Panc1 (cell line): ENCODE results near the gene FBLIM1. TPM values are rescaled to one million over a fixed set of nuclear protein-coding genes. Genes with fewer than 3 reads are reported as not detected.
A peak's percentile ranks its signal among the peaks of the same experiment; 100 is the strongest.

Experiments
- ATAC-seq: fragments of 200-7000 bp; cut with Tn5 transposase; 2 replicates; pipeline ENCODE4 v1.9.1; 2020; ENCODE audit warnings: mild to moderate bottlenecking, moderate library complexity
- BruUV-seq: library from RNA; stranded (reverse); fragments of 400-500 nt; replicated peaks from 2 replicates; lab custom pipeline; 2021; lab: Mats Ljungman, UMichigan
- CTCF ChIA-PET: fragments of 300-600 bp; sonication (Branson Sonifier 250); formaldehyde crosslinking; loops from one replicate; lab custom pipeline; 2022; ENCODE audit warnings: antibody characterized with exemption; lab: Charles Lee
- POLR2A ChIA-PET: fragments of 300-600 bp; sonication (Branson Sonifier 250); formaldehyde crosslinking; loops from one replicate; lab custom pipeline; 2022; ENCODE audit warnings: antibody characterized with exemption; lab: Charles Lee
- DNase-seq: peaks from one replicate; pipeline ENCODE4 v3.0.0-alpha.2; 2010; ENCODE audit warnings: low read depth, low spot score
- H3K27ac ChIP-seq: 2 replicates; pipeline ENCODE4 v1.5.1; 2011; ENCODE audit warnings: mild to moderate bottlenecking, low read length, inconsistent platforms
- H3K27me3 ChIP-seq: fragments of 200-500 bp; sonication (Bioruptor generic); 2 replicates; pipeline ENCODE4 v1.6.0; 2014; ENCODE audit warnings: low read length, inconsistent platforms; ENCODE audit not compliant: control insufficient read depth, insufficient read depth
- H3K36me3 ChIP-seq: fragments of 200-500 bp; sonication (Bioruptor generic); 2 replicates; pipeline ENCODE4 v1.5.1; 2014; ENCODE audit warnings: inconsistent platforms, mild to moderate bottlenecking, low read length, moderate library complexity; ENCODE audit not compliant: control insufficient read depth, insufficient read depth
- H3K4me1 ChIP-seq: 2 replicates; pipeline ENCODE4 v1.5.1; 2011; ENCODE audit warnings: inconsistent platforms, mild to moderate bottlenecking, low read length, moderate library complexity; ENCODE audit not compliant: control insufficient read depth, insufficient read depth
- H3K4me3 ChIP-seq, 2 experiments: 2 replicates each; pipeline ENCODE4 v1.5.1; 2011 to 2012; ENCODE audit warnings: low read depth in 2 of 2, low read length in 2 of 2, mild to moderate bottlenecking in 2 of 2, inconsistent platforms in 1 of 2, moderate library complexity in 1 of 2
- H3K9me3 ChIP-seq: fragments of 200-500 bp; sonication (Bioruptor generic); 2 replicates; pipeline ENCODE4 v1.5.1; 2014; ENCODE audit warnings: low read depth, mild to moderate bottlenecking, inconsistent platforms, low read length, moderate library complexity; ENCODE audit not compliant: control insufficient read depth, insufficient read depth
- CTCF ChIP-seq: fragments of 450-650 bp; IDR thresholded peaks from 2 replicates; pipeline ENCODE4 v1.5.1; 2017; ENCODE audit warnings: mild to moderate bottlenecking
- POLR2AphosphoS5 ChIP-seq: IDR thresholded peaks from 2 replicates; pipeline ENCODE4 v1.6.1; 2012; ENCODE audit warnings: mild to moderate bottlenecking, low read depth, low read length, moderate library complexity
- SIN3A ChIP-seq: IDR thresholded peaks from 2 replicates; pipeline ENCODE4 v1.6.1; 2012; ENCODE audit warnings: low read depth, mild to moderate bottlenecking, low read length, moderate library complexity, borderline replicate concordance; ENCODE audit not compliant: insufficient read depth
- TCF7L2 ChIP-seq: IDR thresholded peaks from 2 replicates; pipeline ENCODE4 v1.6.1; 2011; ENCODE audit warnings: mild to moderate bottlenecking, low read depth, low read length, inconsistent platforms
- in situ Hi-C: cut with HindIII; loops from 2 replicates; pipeline ENCODE4 v1.10.0; 2016; ENCODE audit warnings: low sequenced_read_pairs, low pct_unique_long_range_greater_than_20kb
- intact Hi-C: fragments of 100-400 bp; cut with micrococcal nuclease; formaldehyde crosslinking; loops from one replicate; pipeline ENCODE4 v1.10.0; 2022; ENCODE audit not compliant: unreplicated experiment
- total RNA-seq: library from RNA; stranded (reverse); gene quantifications from one replicate; pipeline ENCODE4 v1.2.1, GENCODE V29; 2021; ENCODE audit not compliant: unreplicated experiment
- TF ChIP-seq, protein P1 (sequence below), 2 experiments: IDR thresholded peaks; 2 replicates each; pipeline ENCODE4 v1.6.1; 2011 to 2012; ENCODE audit warnings: low read depth in 2 of 2, control low read depth in 1 of 2, low read length in 1 of 2, mild to moderate bottlenecking in 1 of 2, moderate library complexity in 1 of 2; ENCODE audit not compliant: insufficient read depth in 1 of 2

The FBLIM1 gene
- total RNA-seq, 1 experiment from 2014 or later, result 4.3 TPM

DNA sequence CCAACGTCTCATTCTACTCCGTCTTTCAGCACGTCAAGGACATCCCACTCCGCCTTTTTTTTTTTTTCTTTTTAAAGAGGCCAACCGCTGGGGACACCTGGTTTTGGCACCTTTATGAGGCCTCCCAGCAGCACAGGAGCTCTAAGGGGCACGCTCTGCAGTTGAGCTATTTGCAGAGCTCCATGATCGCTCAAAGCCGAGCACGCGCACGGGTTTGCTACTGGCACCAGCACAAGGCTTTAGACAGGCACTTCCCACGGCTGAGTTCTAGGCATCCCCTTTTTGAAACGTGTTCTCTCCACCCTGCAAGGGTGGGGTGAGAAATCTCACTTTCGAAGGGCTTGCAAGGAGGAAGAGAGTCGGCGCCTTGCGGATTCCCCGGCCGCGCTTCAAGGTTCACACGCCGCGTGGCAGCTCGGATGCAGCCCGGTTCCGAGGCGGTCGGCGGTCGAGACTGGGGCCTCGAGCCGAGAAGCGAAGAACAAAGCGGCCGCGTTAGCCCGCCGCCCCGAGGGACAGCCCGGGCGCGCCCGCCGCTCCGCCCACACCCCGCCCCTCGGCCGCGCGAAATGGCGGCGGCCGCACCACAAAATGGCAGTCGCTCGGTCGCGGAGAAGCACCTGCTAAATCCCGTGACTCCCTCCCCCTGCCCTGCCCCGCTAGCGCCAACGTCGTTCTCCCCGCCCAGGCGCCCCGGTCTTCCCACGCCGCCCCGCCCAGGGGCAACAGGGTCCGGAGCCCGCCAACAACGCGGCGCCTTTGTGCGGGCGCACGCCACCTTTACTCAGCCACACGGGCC is 76.0 kb downstream of the FBLIM1 start (continued):
- peak; percentile 89 for TF ChIP-seq POLR2AphosphoS5

GRCh38 chr1:15835205-15835740 is 76.7 kb downstream of the FBLIM1 start:
- CTCF ChIA-PET, result no interaction called here
- TF ChIP-seq TCF7L2 (no peak), CTCF (no peak), SIN3A (no peak), POLR2AphosphoS5 (no peak)
- TF ChIP-seq, protein P1, sequence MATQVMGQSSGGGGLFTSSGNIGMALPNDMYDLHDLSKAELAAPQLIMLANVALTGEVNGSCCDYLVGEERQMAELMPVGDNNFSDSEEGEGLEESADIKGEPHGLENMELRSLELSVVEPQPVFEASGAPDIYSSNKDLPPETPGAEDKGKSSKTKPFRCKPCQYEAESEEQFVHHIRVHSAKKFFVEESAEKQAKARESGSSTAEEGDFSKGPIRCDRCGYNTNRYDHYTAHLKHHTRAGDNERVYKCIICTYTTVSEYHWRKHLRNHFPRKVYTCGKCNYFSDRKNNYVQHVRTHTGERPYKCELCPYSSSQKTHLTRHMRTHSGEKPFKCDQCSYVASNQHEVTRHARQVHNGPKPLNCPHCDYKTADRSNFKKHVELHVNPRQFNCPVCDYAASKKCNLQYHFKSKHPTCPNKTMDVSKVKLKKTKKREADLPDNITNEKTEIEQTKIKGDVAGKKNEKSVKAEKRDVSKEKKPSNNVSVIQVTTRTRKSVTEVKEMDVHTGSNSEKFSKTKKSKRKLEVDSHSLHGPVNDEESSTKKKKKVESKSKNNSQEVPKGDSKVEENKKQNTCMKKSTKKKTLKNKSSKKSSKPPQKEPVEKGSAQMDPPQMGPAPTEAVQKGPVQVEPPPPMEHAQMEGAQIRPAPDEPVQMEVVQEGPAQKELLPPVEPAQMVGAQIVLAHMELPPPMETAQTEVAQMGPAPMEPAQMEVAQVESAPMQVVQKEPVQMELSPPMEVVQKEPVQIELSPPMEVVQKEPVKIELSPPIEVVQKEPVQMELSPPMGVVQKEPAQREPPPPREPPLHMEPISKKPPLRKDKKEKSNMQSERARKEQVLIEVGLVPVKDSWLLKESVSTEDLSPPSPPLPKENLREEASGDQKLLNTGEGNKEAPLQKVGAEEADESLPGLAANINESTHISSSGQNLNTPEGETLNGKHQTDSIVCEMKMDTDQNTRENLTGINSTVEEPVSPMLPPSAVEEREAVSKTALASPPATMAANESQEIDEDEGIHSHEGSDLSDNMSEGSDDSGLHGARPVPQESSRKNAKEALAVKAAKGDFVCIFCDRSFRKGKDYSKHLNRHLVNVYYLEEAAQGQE (IDR thresholded peaks at IDR 0.05; ENCODE audit: insufficient read depth in 1 of 2, low read depth in 2 of 2, low read length in 1 of 2), result no peak
- Histone ChIP-seq H3K4me3 (peak overlapping the region; percentile 65 to 91), H3K36me3 (no peaks in the 10 kb centered on the region), H3K4me1 (peaks cover 27% of the 10 kb centered on the region), H3K27ac (peak overlapping the region; percentile 95), H3K27me3 (no peaks in the 10 kb centered on the region), H3K9me3 (no peaks in the 10 kb centered on the region)
- in situ Hi-C loops, result no loop called here
- ATAC-seq, result peak; percentile 41
- POLR2A ChIA-PET, result interaction anchor here (1.0 kb wide), 1 partner anchor 12 kb away, joined by 5 read pairs; the partner anchor contains the start of gene SPEN
- no TSS peak for BruUV-seq
- intact Hi-C loops, result no loop called here
- no peak for DNase-seq

GRCh38 chr1:15835741-15836510 is 77.3 kb downstream of the FBLIM1 start:
- ATAC-seq (peak; percentile 73), DNase-seq (peak; percentile 98)
- in situ Hi-C loops (no loop called here), intact Hi-C loops (no loop called here)
- TF ChIP-seq CTCF (no peak), TCF7L2 (0 out of 2 replicates have a peak, but pooled peaks have one; percentile 52), POLR2AphosphoS5 (peak; percentile 86), SIN3A (no peak)
- TF ChIP-seq, protein P1 (IDR thresholded peaks at IDR 0.05; ENCODE audit: insufficient read depth in 1 of 2, low read depth in 2 of 2, low read length in 1 of 2), result no peak
- Histone ChIP-seq H3K4me1 (peaks cover 24% of the 10 kb centered on the region), H3K4me3 (peak overlapping the region; percentile 65 to 91), H3K36me3 (no peaks in the 10 kb centered on the region), H3K9me3 (no peaks in the 10 kb centered on the region), H3K27ac (peak overlapping the region; percentile 95), H3K27me3 (no peaks in the 10 kb centered on the region)
- CTCF ChIA-PET, result interaction anchor here (0.5 kb wide), 1 partner anchor 162 kb away, joined by 7 read pairs; no protein-coding TSS in a partner anchor
- POLR2A ChIA-PET, result interaction anchor here (1.0 kb wide), 1 partner anchor 11 kb away, joined by 5 read pairs; the partner anchor contains the start of gene SPEN
- no TSS peak for BruUV-seq
